Stimulated activated CD4-positive, alpha-beta T cell treated with anti-CD3 and anti-CD28 coated beads, TNF-alpha, amount 100 ng/mL, for 24 hours (primary cell): ENCODE results near the gene METTL2A.
"Not testable (repeated sequence)": the region's sequence is repeated elsewhere in the genome, so short reads cannot be mapped to it uniquely, and the experiment has no call there.

Experiments
- DNase-seq, 3 experiments: peaks; one replicate each; pipeline ENCODE4 v3.0.0-alpha.2; 2020; ENCODE audit warnings: low read depth in 3 of 3

Gene METTL2A, protein sequence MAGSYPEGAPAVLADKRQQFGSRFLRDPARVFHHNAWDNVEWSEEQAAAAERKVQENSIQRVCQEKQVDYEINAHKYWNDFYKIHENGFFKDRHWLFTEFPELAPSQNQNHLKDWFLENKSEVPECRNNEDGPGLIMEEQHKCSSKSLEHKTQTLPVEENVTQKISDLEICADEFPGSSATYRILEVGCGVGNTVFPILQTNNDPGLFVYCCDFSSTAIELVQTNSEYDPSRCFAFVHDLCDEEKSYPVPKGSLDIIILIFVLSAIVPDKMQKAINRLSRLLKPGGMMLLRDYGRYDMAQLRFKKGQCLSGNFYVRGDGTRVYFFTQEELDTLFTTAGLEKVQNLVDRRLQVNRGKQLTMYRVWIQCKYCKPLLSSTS

DNA sequence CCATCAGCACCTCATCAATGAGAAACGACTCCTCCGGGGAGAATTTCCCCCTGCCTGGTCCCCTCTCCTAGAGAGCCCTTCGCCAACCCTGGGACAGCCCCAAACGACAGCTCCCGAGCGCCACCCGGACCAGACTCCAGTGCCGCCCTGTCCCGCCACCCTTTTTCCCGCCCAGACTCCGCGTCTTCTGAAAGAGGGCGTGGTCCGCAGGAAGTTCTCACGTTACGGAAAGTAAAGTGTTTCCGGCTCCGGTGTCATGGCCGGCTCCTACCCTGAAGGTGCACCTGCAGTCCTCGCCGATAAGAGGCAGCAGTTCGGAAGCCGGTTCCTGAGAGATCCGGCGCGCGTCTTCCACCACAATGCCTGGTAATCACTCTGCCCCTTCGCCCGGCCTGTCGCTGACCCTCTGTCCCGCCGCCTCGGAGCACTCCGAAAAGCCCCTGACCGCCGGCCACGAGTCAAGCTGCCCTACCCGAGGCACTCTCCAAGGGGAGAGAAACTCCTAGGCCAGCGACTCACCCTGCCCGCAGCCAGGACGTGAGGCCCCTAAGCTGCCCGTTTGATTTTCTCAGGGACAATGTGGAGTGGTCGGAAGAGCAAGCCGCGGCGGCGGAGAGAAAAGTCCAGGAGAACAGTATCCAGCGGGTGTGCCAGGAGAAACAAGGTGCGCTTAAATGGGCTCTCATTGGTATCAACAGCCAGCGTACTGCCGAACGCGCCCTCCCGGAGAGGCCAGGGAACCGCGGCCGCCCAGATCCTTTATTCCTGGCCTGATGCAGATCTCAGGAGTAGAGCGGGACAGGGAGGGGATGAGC, at the start of gene METTL2A:
METTL2A (plus strand) TSS at position 251 of the 815 bp plus-strand sequence; CDS start at position 257, 6 bp downstream.
- DNase-seq: peak; percentile 81 to 90 (median 82)

DNA sequence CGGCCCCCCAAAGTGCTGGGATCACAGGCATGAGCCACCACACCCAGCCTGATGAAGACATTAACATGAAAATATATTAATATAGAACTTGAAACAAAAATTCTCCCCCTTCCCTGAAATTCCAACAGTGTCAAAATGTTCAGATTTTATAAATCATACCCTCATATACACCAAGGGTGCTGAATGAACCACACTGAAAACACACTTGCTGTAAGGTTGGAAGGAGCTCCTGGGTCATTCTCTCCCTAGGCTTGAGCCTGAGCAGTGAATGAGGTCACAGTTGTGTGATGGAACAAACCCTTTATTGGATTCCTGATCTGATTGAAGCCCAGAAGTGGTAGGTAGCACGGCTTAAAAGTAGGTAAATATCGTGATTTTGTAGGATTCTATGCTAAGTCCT, 43.4 kb upstream of the METTL2A start, which contains the start of gene EFCAB3:
EFCAB3 (plus strand) TSS at position 301 of the 400 bp plus-strand sequence. CDS start 2,427 bp downstream, outside the sequence.
- no peak for DNase-seq

DNA sequence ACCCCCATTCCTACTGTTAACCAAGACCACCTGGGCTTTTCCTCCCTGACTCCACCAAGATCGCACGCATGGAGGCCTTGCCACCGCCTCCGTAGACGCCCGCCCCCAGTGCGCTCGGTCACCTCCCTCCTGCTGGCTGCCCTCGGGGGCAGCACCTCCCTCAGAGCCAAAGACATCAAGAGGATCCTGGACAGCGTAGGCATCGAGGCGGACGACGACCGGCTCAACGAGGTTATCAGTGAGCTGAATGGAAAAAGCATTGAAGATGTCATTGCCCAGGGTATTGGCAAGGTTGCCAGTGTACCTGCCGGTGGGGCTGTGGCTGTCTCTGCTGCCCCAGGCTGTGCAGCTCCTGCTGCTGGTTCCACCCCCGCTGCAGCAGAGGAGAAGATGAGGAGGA, 42.1 kb upstream of the METTL2A start:
- DNase-seq: no peak

DNA sequence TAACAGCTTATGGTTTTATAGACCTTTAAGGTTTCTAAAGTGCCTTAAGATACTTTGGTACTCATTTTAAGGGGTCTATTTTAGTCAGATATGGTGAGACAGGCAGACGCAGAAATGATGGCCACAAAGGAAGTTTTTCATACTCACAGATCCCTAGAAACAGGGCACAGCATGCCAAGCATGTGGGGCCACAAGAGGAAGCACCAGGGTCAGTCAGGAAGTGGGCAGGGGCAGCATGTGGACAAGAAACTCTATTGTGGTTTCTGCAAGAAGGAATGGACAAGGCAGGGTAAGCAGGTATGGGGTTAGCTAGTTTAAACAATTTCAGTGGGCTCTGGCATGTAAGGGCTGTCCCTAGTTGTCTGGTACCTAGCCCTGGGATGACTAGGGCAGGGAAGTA, 34.8 kb upstream of the METTL2A start:
- DNase-seq: no peak

DNA sequence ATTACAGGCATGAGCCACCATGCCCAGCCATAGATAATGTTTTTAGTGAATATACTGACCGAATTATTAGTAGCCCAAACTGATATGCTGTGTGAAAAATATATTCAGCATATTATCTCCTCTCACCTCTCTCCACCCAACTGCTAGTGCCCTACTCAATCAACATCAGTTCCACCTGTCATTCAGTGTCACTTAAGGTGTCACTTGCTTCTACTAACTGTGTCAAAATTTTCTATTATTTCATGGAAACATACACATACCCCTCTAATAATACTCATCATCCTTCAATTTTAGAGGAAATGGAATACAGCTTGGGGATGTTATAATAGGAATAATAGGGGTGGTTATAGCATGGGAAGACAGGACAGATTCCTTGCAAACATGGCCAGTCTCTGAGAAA, 30.8 kb upstream of the METTL2A start:
- DNase-seq: no peak

DNA sequence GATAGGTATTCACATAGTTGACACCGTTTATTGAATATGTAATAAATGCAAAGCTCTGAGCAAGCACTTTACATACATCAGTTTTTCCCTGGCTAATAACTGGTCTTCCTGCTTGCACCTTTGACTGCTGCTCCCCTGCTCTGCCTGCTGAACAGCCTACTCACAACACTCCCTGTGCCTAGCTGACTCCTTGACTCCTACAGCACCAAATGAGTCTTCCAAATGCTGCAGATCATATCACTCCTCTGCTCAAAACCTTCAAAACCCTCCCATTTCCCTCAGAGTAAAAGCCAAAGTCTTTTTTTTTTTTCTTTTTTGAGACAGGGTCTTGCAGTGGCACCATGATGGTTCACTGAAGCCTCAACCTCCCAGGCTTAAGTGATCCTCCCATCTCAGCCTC, 24.8 kb upstream of the METTL2A start:
- no peak for DNase-seq

DNA sequence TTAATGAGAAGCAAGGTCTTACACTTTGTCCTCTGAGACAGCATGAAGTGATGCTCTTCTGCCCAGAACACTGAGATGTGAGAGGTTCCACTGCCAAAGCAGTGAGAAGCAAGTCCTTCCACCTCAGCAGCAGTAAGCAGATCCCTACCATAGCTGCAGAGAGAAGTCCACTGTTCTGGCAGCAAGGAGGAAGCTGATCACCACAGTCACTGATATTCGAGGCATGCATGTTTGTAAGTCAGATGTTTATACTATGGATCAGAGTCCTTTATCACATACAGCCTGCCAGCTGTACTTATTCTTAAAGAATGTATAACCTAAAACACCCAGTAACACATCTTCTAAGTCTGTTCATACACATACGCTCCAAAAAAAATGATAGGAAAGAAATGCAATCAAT, 18.2 kb upstream of the METTL2A start:
- no peak for DNase-seq

DNA sequence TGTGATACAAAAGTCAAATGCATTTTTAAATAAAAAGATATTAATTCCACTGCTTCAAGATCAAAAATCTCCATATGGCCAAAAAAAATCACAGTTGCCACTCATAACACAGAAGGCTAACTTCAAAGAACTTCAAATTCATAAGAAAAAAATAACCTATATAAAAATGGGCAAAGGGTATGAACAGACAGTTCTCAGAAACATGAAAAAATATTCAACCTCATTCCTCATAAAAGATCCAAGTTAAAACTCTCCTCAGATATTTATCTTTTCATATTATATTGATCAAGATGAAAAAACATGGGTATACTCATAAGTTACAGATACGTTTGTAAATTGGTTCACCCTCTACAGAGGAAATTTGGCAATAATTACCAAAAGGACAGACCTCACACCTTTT, 10.6 kb upstream of the METTL2A start:
- not testable (repeated sequence) for DNase-seq

DNA sequence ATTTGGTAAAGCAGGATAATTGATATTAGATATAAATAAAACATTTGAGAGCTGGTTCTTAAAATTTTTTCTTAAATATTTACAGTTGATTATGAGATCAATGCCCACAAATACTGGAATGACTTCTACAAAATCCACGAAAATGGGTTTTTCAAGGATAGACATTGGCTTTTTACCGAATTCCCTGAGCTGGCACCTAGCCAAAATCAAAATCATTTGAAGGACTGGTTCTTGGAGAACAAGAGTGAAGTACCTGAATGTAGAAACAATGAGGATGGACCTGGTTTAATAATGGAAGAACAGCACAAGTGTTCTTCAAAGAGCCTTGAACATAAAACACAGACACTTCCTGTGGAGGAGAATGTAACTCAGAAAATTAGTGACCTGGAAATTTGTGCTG, 2.5 kb downstream of the METTL2A start:
- not testable (repeated sequence) for DNase-seq

DNA sequence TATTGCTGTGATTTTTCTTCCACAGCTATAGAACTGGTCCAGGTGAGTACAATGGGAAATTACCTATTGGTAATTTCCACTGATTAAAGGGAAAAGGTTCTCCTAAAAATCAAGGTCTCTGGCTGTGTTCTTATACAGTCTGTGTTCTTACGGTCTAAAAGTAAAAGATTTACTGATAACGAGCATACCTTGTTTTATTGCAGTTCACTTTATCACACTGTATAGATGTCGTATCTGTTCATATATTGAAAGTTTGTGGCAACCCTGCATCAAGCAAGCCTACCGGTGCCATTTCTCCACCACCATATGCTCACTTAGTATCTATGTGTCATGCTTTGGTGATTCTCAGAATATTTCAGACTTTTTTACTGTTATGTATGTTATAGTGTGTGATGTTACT, 11.6 kb downstream of the METTL2A start:
- not testable (repeated sequence) for DNase-seq

DNA sequence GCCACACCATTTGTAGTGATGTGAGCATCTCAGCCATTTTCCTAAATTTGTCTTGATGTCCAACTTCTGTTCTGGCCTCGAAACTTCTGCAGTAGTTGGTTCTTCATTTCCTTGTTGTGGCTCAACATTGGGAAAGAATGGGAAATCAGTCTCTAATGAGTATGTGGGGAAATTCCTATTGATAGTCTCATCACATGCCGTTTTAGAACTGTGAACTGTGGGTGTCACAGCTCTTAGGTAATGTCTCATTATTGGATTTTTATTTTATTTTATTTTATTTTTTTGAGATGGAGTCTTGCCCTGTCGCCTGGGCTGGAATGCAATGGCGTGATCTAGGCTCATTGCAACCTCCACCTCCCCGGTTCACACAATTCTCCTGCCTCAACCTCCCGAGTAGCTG, 17.5 kb downstream of the METTL2A start:
- DNase-seq: not testable (repeated sequence)

DNA sequence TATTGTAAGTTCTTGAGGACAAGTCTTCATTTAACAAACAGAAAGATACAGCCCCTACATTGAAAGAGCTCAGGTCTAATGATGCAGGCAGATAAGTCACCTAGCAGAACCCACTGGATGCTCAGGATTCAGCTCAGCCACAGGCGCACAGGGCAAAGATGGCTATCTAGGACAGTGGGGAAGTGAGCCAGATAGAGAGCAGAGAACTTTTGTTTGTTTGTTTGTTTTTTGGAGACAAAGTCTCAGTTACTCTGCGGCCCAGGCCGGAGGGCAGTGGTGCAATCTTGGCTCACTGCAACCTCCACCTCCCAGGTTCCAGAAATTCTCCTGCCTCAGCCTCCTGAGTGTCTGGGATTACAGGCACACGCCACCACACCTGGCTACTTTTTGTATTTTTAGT, 20.4 kb downstream of the METTL2A start:
- no peak for DNase-seq

DNA sequence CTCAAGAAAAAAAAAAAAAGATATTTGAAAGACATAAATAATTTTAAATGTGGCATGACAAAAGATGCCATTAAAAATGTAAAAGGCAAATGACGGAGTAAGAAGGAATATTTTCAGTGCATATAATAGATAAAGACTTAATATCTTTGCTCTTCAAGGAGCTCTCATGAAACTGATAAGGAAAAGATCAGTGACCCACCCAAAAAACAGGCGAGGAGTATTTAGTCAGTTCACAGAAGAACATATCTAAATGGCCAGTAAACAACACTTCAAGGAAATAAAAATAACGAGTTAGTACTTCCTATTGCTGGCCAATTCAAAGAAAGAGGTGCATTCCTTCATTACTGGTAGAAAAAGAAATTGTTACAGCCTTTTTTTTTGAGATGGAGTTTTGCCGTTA, 22.1 kb downstream of the METTL2A start:
- DNase-seq: not testable (repeated sequence)

DNA sequence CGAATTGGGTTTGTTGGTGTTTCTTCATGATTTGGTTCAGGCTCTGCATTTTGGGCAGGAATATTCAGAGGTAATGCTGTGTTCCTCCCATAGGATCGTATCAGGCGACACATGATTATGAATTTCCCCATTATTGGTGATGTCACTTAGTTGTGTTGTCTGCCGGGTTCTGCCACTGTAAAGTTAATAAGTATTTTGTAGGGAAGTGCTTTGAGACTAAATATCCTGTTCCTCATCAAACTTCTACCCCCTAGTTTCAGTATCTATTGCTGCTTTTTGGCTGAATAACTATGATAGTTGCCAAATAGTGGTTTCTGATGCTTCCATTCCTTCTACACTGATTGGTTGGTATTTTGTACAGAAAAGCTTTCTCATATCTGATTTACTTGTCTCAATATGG, 28.5 kb downstream of the METTL2A start:
- not testable (repeated sequence) for DNase-seq

DNA sequence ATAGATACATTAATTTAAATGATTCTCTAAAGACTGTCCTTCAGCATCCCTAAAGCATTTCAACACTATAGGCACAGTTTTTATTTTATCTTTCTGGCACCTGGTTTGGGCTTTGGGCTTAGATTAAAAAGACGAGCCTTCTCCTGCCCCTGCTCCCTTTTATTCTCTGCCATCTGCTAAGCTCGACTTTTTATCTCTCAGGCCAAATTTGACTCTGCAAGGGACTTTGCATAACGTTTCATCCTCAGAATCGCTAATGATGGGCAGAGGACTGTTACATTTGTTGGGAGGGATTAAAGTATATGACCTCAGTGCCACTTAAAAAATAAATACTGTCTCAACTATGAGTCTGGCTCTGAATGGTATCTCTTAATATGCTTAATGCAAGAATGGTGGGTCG, 29.3 kb downstream of the METTL2A start:
- DNase-seq: not testable (repeated sequence)

DNA sequence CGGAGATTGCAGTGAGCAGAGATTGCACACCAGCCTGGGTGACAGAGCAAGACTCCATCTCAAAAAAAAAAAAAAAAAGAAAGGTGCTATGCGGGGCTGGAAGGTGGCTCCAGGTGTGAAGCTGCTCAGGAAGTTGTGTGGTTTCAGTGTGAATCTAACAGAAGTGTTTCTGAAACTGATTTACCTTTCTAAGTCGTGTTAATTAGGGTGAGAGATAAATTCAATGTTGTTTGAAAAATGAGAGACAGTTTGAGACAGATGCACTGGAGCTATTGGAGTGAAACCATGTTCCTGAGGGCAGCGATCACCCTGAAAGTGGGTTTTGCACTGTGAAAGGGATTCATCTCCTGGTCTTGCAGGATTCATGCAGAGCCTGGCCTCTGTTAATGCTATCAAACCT, 30.0 kb downstream of the METTL2A start:
- DNase-seq: not testable (repeated sequence)

DNA sequence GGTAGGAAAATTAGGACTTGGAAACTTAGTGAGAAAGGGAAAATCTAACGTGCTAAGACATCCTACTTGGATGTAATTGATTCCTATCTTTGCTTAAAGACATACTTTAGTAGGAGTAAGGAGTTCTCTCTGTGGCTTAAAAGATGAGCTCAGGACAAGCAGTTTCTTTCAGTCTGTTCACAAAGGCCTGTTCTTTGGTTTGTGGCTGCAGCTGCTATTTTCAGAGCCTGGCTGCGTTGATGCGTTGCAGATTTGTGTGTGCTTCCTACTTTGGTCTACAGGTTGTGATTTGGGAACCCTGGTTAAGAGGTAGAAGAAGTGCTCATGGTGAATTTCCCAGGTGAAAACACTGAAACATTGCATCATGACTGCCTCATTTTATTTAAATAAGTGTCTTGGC, 30.4 kb downstream of the METTL2A start:
- DNase-seq: not testable (repeated sequence)

DNA sequence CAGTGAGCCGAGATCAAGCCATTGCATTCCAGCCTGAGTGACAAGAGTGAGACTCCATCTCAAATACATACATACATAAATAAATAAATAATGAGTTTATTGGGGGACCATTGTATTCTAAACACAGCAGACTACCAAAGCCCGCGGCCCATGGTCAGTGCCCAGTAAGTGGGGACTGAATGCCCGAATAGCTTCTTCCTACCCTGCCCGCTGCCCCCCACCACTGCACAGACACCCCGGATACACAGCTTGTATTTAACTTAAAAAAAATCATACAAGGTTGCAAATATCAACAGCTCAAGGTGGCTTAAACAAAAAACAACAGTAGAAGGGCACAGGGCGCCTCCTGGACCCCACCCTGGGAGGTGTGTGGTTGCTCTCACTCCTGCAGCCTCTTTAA, 32.3 kb downstream of the METTL2A start:
- DNase-seq: no peak

DNA sequence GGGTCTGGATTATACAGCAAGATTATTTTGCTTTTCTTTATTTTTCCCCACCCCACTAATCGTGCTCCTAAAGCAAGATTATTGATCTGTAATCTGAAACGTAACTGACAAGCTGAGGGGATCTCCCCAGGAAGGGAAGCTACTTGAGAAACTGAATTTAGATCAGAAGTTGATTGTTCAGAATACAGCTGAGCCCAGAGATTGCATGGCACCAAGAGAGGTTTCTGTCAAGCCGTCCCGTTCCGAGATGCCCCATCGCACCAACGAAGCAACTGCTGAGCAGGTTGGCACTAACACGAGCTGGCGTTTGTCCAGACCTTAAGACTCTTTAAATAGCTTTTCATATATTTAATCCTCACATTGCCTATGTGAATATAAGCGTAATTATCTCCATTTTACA, 34.8 kb downstream of the METTL2A start:
- DNase-seq: not testable (repeated sequence)

DNA sequence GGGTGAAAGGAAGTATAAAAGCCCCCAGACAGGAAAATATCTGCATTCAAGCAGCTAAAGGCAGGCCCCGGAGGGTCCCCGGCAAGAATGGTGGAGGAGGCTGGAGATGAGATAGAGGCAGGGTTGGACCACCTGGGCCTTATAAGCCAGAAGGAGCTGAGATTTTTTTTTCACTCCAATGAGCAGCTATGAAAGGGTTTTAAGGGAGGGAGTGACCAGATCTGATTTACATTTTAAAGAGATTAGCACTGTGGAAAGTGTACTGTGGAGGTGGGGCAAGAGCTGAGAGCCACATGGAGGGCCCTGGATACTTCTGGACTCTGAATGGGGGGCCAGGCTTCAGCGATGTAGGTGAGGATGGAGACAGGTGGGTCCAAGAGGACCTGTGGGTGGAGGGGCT, 40.7 kb downstream of the METTL2A start:
- not testable (repeated sequence) for DNase-seq

DNA sequence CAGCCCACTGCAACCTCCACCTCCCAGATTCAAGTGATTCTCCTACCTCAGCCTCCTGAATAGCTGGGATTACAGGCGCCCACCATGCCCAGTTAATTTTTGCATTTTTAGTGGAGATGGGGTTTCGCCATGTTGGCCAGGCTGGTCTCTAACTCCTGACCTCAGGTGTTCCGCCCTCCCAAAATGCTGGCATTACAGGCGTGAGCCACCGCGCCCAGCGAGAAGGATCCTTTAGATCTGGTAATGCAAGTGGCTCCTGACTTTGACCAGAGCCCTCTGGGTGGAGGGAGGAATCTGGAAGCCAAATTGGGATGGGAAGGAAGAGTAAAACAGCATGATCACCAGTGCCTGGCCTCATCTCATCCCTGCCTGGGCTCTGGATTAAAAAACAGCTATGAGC, 41.6 kb downstream of the METTL2A start:
- DNase-seq: not testable (repeated sequence)

DNA sequence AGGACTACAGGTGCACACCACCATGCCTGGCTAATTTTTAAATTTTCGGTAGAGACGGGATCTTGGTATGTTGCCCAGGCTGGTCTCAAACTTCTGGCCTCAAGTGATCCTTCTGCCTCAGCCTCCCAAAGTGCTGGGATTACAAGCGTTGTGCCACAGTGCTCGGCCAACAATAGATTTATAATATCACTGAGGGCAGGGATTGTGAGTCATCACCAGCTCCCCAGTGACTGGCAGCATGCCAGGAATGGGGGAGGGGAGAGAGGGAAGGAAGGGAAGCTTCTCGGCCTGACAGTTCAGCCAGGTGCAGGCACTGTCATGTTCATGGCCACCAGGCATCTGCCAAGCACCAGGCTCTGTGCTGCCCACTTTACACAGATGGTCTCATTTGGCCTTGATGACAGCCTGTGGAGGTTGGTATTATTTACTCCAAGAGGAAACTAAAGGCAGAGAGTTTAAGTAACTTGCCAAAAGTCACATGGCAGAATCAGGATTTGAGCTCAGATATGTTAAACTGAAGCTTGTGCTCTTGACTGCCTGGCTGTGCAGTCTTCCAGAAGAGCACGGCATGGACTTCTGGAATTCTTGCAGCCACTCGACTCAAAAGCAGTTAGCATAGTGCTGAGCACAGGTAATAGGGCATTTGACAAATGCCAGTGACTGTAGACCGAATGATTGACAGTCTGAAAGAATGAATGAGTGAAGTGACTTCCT, 47.1 kb downstream of the METTL2A start:
- DNase-seq: peak; percentile 20 to 61 (median 41)
